ENCODE results near the gene PSMD12. TPM values are rescaled to one million over a fixed set of nuclear protein-coding genes. Genes with fewer than 3 reads are reported as not detected.
"Not testable (repeated sequence)": the region's sequence is repeated elsewhere in the genome, so short reads cannot be mapped to it uniquely, and the experiment has no call there.

Gene PSMD12
- total RNA-seq, 1 donor from 2014 or later, result 54.6 TPM

GRCh38 chr17:67322042-67322787 is 44.2 kb downstream of the PSMD12 start:
- Mint-ChIP-seq H3K27ac (no peak overlapping the region), H3K9me3 (no peaks in the 10 kb centered on the region), H3K4me3 (no peak overlapping the region), H3K36me3 (ENCODE audit: low read depth) (no peaks in the 10 kb centered on the region), H3K27me3 (no peaks in the 10 kb centered on the region), H3K4me1 (no peaks in the 10 kb centered on the region)
- ChIA-PET CTCF (no interaction called here), POLR2A (no interaction called here)
- ATAC-seq (ENCODE audit: low read depth) (no peak), DNase-seq (no peak)
- intact Hi-C loops (cut with micrococcal nuclease), result no loop called here
- no peak for TF ChIP-seq CTCF (IDR thresholded peaks at IDR 0.05)

GRCh38 chr17:67321486-67321885 is 44.9 kb downstream of the PSMD12 start:
- H3K4me1 Mint-ChIP-seq; ATAC-seq (ENCODE audit: low read depth); DNase-seq; H3K27me3 Mint-ChIP-seq; intact Hi-C loops (cut with micrococcal nuclease); H3K27ac Mint-ChIP-seq; CTCF ChIA-PET; POLR2A ChIA-PET; H3K4me3 Mint-ChIP-seq; H3K36me3 Mint-ChIP-seq (ENCODE audit: low read depth); H3K9me3 Mint-ChIP-seq: not testable (repeated sequence)

- DNase-seq (no peak), ATAC-seq (ENCODE audit: low read depth) (no peak)
- H3K4me1 Mint-ChIP-seq, result no peaks in the 10 kb centered on the region
- no peak overlapping the region for H3K4me3 Mint-ChIP-seq
- CTCF ChIA-PET, result no interaction called here
- no peak overlapping the region for H3K27ac Mint-ChIP-seq
- H3K27me3 Mint-ChIP-seq, result no peaks in the 10 kb centered on the region
- no peaks in the 10 kb centered on the region for H3K36me3 Mint-ChIP-seq (ENCODE audit: low read depth)
- intact Hi-C loops (cut with micrococcal nuclease), result no loop called here
- no peak for TF ChIP-seq CTCF (IDR thresholded peaks at IDR 0.05)
- POLR2A ChIA-PET, result interaction anchor here (0.6 kb wide), 1 partner anchor 28 kb away, joined by 5 read pairs; no protein-coding TSS in a partner anchor
- H3K9me3 Mint-ChIP-seq, result no peaks in the 10 kb centered on the region
Measured at GRCh38 chr17:67316781-67317180, 49.6 kb downstream of the PSMD12 start.

- POLR2A ChIA-PET, result no interaction called here
- Mint-ChIP-seq H3K9me3 (no peaks in the 10 kb centered on the region), H3K36me3 (ENCODE audit: low read depth) (no peaks in the 10 kb centered on the region), H3K27ac (no peak overlapping the region), H3K4me3 (no peak overlapping the region), H3K27me3 (no peaks in the 10 kb centered on the region), H3K4me1 (no peaks in the 10 kb centered on the region)
- intact Hi-C loops (cut with micrococcal nuclease), result no loop called here
- ATAC-seq (ENCODE audit: low read depth) (no peak), DNase-seq (no peak)
- TF ChIP-seq CTCF (IDR thresholded peaks at IDR 0.05), result no peak
- CTCF ChIA-PET, result no interaction called here
Measured at GRCh38 chr17:67315865-67316264, 50.5 kb downstream of the PSMD12 start.

- Mint-ChIP-seq H3K4me3 (no peak overlapping the region), H3K4me1 (no peaks in the 10 kb centered on the region), H3K9me3 (no peaks in the 10 kb centered on the region), H3K36me3 (ENCODE audit: low read depth) (no peaks in the 10 kb centered on the region), H3K27ac (no peak overlapping the region), H3K27me3 (no peaks in the 10 kb centered on the region)
- DNase-seq, result no peak
- ChIA-PET CTCF (no interaction called here), POLR2A (no interaction called here)
- intact Hi-C loops (cut with micrococcal nuclease), result no loop called here
- ATAC-seq (ENCODE audit: low read depth), result no peak
- no peak for TF ChIP-seq CTCF (IDR thresholded peaks at IDR 0.05)
Measured at GRCh38 chr17:67312265-67312664, 54.1 kb downstream of the PSMD12 start.

GRCh38 chr17:67311575-67311974 is 54.8 kb downstream of the PSMD12 start:
- Mint-ChIP-seq H3K9me3 (no peaks in the 10 kb centered on the region), H3K4me3 (no peak overlapping the region), H3K4me1 (peaks cover 3% of the 10 kb centered on the region), H3K27ac (no peak overlapping the region), H3K36me3 (ENCODE audit: low read depth) (no peaks in the 10 kb centered on the region), H3K27me3 (no peaks in the 10 kb centered on the region)
- intact Hi-C loops (cut with micrococcal nuclease), result no loop called here
- POLR2A ChIA-PET, result no interaction called here
- ATAC-seq (ENCODE audit: low read depth) (no peak), DNase-seq (no peak)
- no peak for TF ChIP-seq CTCF (IDR thresholded peaks at IDR 0.05)
- CTCF ChIA-PET, result no interaction called here

Measured in activated B cell treated with CpG ODN at 0.5 μM for 24 hours (primary cell).